ENCODE results near the gene GOLGA3.
"Not testable (repeated sequence)": the region's sequence is repeated elsewhere in the genome, so short reads cannot be mapped to it uniquely, and the experiment has no call there.

Gene GOLGA3

GRCh38 chr12:132814232-132814631 is 14.4 kb downstream of the GOLGA3 start:
- no peak for DNase-seq (ENCODE audit: low read depth in 3 of 3)

- DNase-seq (ENCODE audit: low read depth in 3 of 3), result no peak
Observed at GRCh38 chr12:132813443-132813842, 15.2 kb downstream of the GOLGA3 start.

GRCh38 chr12:132812631-132813305 is 15.9 kb downstream of the GOLGA3 start:
- DNase-seq (ENCODE audit: low read depth in 3 of 3), result no peak

- DNase-seq (ENCODE audit: low read depth in 3 of 3), result not testable (repeated sequence)
Observed at GRCh38 chr12:132809391-132809790, 19.3 kb downstream of the GOLGA3 start.

GRCh38 chr12:132807295-132808092 is 21.2 kb downstream of the GOLGA3 start:
- DNase-seq (ENCODE audit: low read depth in 3 of 3), result no peak

- peak in 2 of 3 donors; percentile 30 to 33 for DNase-seq (ENCODE audit: low read depth in 3 of 3)
Observed at GRCh38 chr12:132806857-132807256, 21.8 kb downstream of the GOLGA3 start.

GRCh38 chr12:132804426-132804861 is 24.2 kb downstream of the GOLGA3 start:
- no peak for DNase-seq (ENCODE audit: low read depth in 3 of 3)

GRCh38 chr12:132803888-132804287 is 24.8 kb downstream of the GOLGA3 start:
- no peak for DNase-seq (ENCODE audit: low read depth in 3 of 3)

- DNase-seq (ENCODE audit: low read depth in 3 of 3), result no peak
Observed at GRCh38 chr12:132803125-132803524, 25.5 kb downstream of the GOLGA3 start.

- no peak for DNase-seq (ENCODE audit: low read depth in 3 of 3)
Observed at GRCh38 chr12:132801741-132802140, 26.9 kb downstream of the GOLGA3 start.

GRCh38 chr12:132798836-132799235 is 29.8 kb downstream of the GOLGA3 start:
- no peak for DNase-seq (ENCODE audit: low read depth in 3 of 3)

GRCh38 chr12:132797820-132798570 is 30.7 kb downstream of the GOLGA3 start:
- no peak for DNase-seq (ENCODE audit: low read depth in 3 of 3)

- DNase-seq (ENCODE audit: low read depth in 3 of 3), result no peak
Observed at GRCh38 chr12:132795847-132796246, 32.8 kb downstream of the GOLGA3 start.

- DNase-seq (ENCODE audit: low read depth in 3 of 3), result not testable (repeated sequence)
Observed at GRCh38 chr12:132791940-132792339, 36.7 kb downstream of the GOLGA3 start.

- DNase-seq (ENCODE audit: low read depth in 3 of 3), result no peak
Observed at GRCh38 chr12:132789099-132789471, 39.6 kb downstream of the GOLGA3 start.

GRCh38 chr12:132788375-132789098 is 40.1 kb downstream of the GOLGA3 start:
- DNase-seq (ENCODE audit: low read depth in 3 of 3), result no peak

- DNase-seq (ENCODE audit: low read depth in 3 of 3), result no peak
Observed at GRCh38 chr12:132787877-132788276, 40.8 kb downstream of the GOLGA3 start.

GRCh38 chr12:132786192-132786591 is 42.5 kb downstream of the GOLGA3 start:
- no peak for DNase-seq (ENCODE audit: low read depth in 3 of 3)

- DNase-seq (ENCODE audit: low read depth in 3 of 3), result no peak
Observed at GRCh38 chr12:132784580-132784979, 44.1 kb downstream of the GOLGA3 start.

GRCh38 chr12:132783917-132784531 is 44.6 kb downstream of the GOLGA3 start:
- DNase-seq (ENCODE audit: low read depth in 3 of 3), result no peak

GRCh38 chr12:132781938-132782337 is 46.7 kb downstream of the GOLGA3 start:
- DNase-seq (ENCODE audit: low read depth in 3 of 3), result no peak

Data from stimulated activated CD4-positive, alpha-beta T cell treated with anti-CD3 and anti-CD28 coated beads, TNF-alpha, amount 100 ng/mL, for 48 hours (primary cell).